ENCODE data around the gene SSRP1.
A peak's percentile ranks its signal among the peaks of the same experiment; 100 is the strongest.
"Not testable (repeated sequence)": the region's sequence is repeated elsewhere in the genome, so short reads cannot be mapped to it uniquely, and the experiment has no call there.

Gene SSRP1

GRCh38 chr11:57338142-57338541 is 2.5 kb upstream of the SSRP1 start, which contains the start of gene P2RX3:
Gene P2RX3, plus strand, starts transcription at chr11:57338352. Its CDS starts 199 bp downstream, at chr11:57338551.
- Histone ChIP-seq H3K9ac (ENCODE audit: low read depth, low read length, poor library complexity, severe bottlenecking) (peak within 1 kb of the TSS; percentile 23), H3K4me3 (ENCODE audit: low read length, poor library complexity, severe bottlenecking) (no peak within 1 kb of the TSS), H3K79me2 (ENCODE audit: insufficient read depth, low read length) (peaks cover 32% of the 10 kb centered on the region), H3F3A (ENCODE audit: low read depth) (no peaks in the 10 kb centered on the region), H3K9me2 (replicated peaks; ENCODE audit: low read depth, low read length) (no peaks in the 10 kb centered on the region), H3K4me1 (ENCODE audit: insufficient read depth, low read length, poor library complexity, severe bottlenecking) (peaks cover 29% of the 10 kb centered on the region), H3K36me3 (ENCODE audit: insufficient read depth, low read length) (no peaks in the 10 kb centered on the region; the same call in 1 of the 2 replicates), H3K4me2 (ENCODE audit: low read depth, low read length, poor library complexity, severe bottlenecking) (no peak within 1 kb of the TSS), H2AFZ (ENCODE audit: low read length) (peak within 1 kb of the TSS; percentile 50; the same call in 1 of the 2 replicates), H3K27me3 (ENCODE audit: insufficient read depth, low read length, poor library complexity, severe bottlenecking) (no peaks in the 10 kb centered on the region), H3K9me3 (ENCODE audit: insufficient read depth, low read depth, low read length) (no peaks in the 10 kb centered on the region), H4K20me1 (ENCODE audit: insufficient read depth, low read length, poor library complexity, severe bottlenecking) (peaks cover 15% of the 10 kb centered on the region)
- no peak for TF ChIP-seq CTCF (conservative IDR thresholded peaks at IDR 0.05; ENCODE audit: low read length)
- no peak for TF ChIP-seq EZH2phosphoT487 (IDR thresholded peaks at IDR 0.05; ENCODE audit: borderline replicate concordance)

- H3K9me3 ChIP-seq (ENCODE audit: insufficient read depth, low read depth, low read length); H3K4me3 ChIP-seq (ENCODE audit: low read length, poor library complexity, severe bottlenecking); H3K27me3 ChIP-seq (ENCODE audit: insufficient read depth, low read length, poor library complexity, severe bottlenecking); H3F3A ChIP-seq (ENCODE audit: low read depth); H2AFZ ChIP-seq (ENCODE audit: low read length); H3K4me2 ChIP-seq (ENCODE audit: low read depth, low read length, poor library complexity, severe bottlenecking); H3K9me2 ChIP-seq (replicated peaks; ENCODE audit: low read depth, low read length): not testable (repeated sequence)
- H3K4me1 ChIP-seq (ENCODE audit: insufficient read depth, low read length, poor library complexity, severe bottlenecking) = peaks cover 34% of the 10 kb centered on the region
- H3K36me3 ChIP-seq (ENCODE audit: insufficient read depth, low read length) = peaks cover 12% of the 10 kb centered on the region; the same call in 1 of the 2 replicates
- peaks cover 17% of the 10 kb centered on the region for H4K20me1 ChIP-seq (ENCODE audit: insufficient read depth, low read length, poor library complexity, severe bottlenecking)
- H3K9ac ChIP-seq (ENCODE audit: low read depth, low read length, poor library complexity, severe bottlenecking) = peak overlapping the region; percentile 79
- H3K79me2 ChIP-seq (ENCODE audit: insufficient read depth, low read length) = peaks cover 45% of the 10 kb centered on the region
These were observed 1.2 kb upstream of the SSRP1 start for GRCh38 chr11:57336856-57337255.

- Histone ChIP-seq H3K9me2 (replicated peaks; ENCODE audit: low read depth, low read length) (no peaks in the 10 kb centered on the region), H3K27me3 (ENCODE audit: insufficient read depth, low read length, poor library complexity, severe bottlenecking) (no peaks in the 10 kb centered on the region), H3K4me3 (ENCODE audit: low read length, poor library complexity, severe bottlenecking) (peak overlapping the region; percentile 76), H3F3A (ENCODE audit: low read depth) (no peaks in the 10 kb centered on the region), H4K20me1 (ENCODE audit: insufficient read depth, low read length, poor library complexity, severe bottlenecking) (peaks cover 17% of the 10 kb centered on the region), H3K4me1 (ENCODE audit: insufficient read depth, low read length, poor library complexity, severe bottlenecking) (peaks cover 34% of the 10 kb centered on the region), H3K9me3 (ENCODE audit: insufficient read depth, low read depth, low read length) (no peaks in the 10 kb centered on the region), H3K4me2 (ENCODE audit: low read depth, low read length, poor library complexity, severe bottlenecking) (peak overlapping the region; percentile 84), H2AFZ (ENCODE audit: low read length) (peak overlapping the region; percentile 98), H3K79me2 (ENCODE audit: insufficient read depth, low read length) (peaks cover 52% of the 10 kb centered on the region), H3K9ac (ENCODE audit: low read depth, low read length, poor library complexity, severe bottlenecking) (peak overlapping the region; percentile 79), H3K36me3 (ENCODE audit: insufficient read depth, low read length) (peaks cover 18% of the 10 kb centered on the region; the same call in 1 of the 2 replicates)
- TF ChIP-seq EZH2phosphoT487 (IDR thresholded peaks at IDR 0.05; ENCODE audit: borderline replicate concordance) (no peak), CTCF (conservative IDR thresholded peaks at IDR 0.05; ENCODE audit: low read length) (no peak)
These were observed 497 bp upstream of the SSRP1 start for GRCh38 chr11:57336111-57336666.

GRCh38 chr11:57335023-57335342 is 709 bp downstream of the SSRP1 start:
- Histone ChIP-seq H3K27me3 (ENCODE audit: insufficient read depth, low read length, poor library complexity, severe bottlenecking) (no peaks in the 10 kb centered on the region), H3K9me3 (ENCODE audit: insufficient read depth, low read depth, low read length) (no peaks in the 10 kb centered on the region), H3K9me2 (replicated peaks; ENCODE audit: low read depth, low read length) (no peaks in the 10 kb centered on the region), H3K4me3 (ENCODE audit: low read length, poor library complexity, severe bottlenecking) (peak overlapping the region; percentile 76), H3K36me3 (ENCODE audit: insufficient read depth, low read length) (peaks cover 30% of the 10 kb centered on the region; the same call in 1 of the 2 replicates), H4K20me1 (ENCODE audit: insufficient read depth, low read length, poor library complexity, severe bottlenecking) (peaks cover 17% of the 10 kb centered on the region), H3K79me2 (ENCODE audit: insufficient read depth, low read length) (peaks cover 58% of the 10 kb centered on the region), H2AFZ (ENCODE audit: low read length) (peak overlapping the region; percentile 82), H3K4me1 (ENCODE audit: insufficient read depth, low read length, poor library complexity, severe bottlenecking) (peaks cover 31% of the 10 kb centered on the region), H3K9ac (ENCODE audit: low read depth, low read length, poor library complexity, severe bottlenecking) (peak overlapping the region; percentile 79), H3F3A (ENCODE audit: low read depth) (no peaks in the 10 kb centered on the region), H3K4me2 (ENCODE audit: low read depth, low read length, poor library complexity, severe bottlenecking) (peak overlapping the region; percentile 85)
- TF ChIP-seq CTCF (conservative IDR thresholded peaks at IDR 0.05; ENCODE audit: low read length) = no peak
- TF ChIP-seq EZH2phosphoT487 (IDR thresholded peaks at IDR 0.05; ENCODE audit: borderline replicate concordance) = no peak

Data from Loucy (cell line).